HG03064 (cell line): ENCODE results near the gene CDK8.
"Not testable (repeated sequence)": the region's sequence is repeated elsewhere in the genome, so short reads cannot be mapped to it uniquely, and the experiment has no call there.

Source experiments
- ATAC-seq: cut with Tn5 transposase; IDR thresholded peaks from one replicate; pipeline ENCODE4 v1.9.1; 2021; ENCODE audit warnings: low read depth; ENCODE audit not compliant: unreplicated experiment

CDK8 gene

DNA sequence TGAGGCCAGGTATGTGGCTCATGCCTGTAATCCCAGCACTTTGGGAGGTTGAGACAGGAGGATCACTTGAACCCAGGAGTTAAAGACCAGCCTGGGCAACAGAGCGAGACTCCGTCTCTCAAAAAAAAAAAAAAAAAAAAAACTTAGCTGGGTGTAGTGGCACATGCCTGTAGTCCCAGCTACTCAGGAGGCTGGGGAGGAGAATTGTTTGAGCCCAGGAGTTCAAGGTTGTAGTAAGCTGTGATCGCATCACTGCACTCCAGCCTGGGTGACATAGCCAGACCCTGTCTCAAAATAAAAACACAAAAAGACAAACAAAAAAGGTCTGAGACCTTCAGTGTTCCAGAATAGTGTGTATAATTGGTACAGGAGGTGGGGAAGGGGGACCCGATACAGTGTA, 1.9 kb upstream of the CDK8 start:
- not testable (repeated sequence) for ATAC-seq

- ATAC-seq, result no peak
Observed at GRCh38 chr13:26253262-26253786, 605 bp upstream of the CDK8 start.

GRCh38 chr13:26254583-26255111, 718 bp downstream of the CDK8 start:
- peak; percentile 39 for ATAC-seq

GRCh38 chr13:26255115-26255514, 1.2 kb downstream of the CDK8 start:
- ATAC-seq, result no peak

- no peak for ATAC-seq
Observed at GRCh38 chr13:26255691-26256277, 1.9 kb downstream of the CDK8 start.

GRCh38 chr13:26257049-26257448, 3.1 kb downstream of the CDK8 start:
- ATAC-seq, result no peak

DNA sequence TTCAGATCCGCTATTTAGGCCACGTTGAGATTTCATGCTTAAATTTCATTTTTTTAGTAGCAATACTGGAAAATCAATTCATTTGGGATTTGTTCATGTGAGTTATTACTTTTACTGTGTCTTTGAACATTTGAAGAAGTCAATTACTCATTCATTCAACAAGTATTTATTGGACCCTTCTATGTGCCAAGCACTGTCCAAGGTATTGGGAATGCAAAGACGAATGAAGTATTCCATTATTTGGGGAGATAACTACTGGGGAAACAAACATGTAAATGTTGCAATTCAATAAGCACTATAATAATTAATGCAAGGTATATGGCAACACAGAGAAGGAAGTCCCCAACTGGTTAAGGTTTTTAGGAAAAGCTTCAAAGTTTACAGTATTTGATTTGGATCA, 5.7 kb downstream of the CDK8 start:
- no peak for ATAC-seq

DNA sequence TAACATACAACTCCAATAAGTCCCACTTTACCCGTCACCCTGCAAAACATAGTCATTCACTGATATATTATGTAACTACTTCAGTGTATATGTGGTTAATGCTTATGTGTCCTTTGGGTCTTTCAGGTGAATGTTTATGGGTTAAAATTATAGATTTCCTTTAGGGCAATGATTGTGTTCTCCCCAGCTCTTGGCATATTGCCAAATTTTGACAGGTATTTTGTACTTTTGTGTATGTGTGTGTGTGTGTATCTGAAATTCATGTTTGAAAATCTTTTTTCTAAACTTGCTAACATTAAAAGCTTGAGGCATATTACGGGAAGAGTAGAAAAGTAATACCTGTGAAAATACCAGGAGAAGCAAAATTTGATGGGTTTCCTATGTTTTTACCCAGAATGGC, 8.2 kb downstream of the CDK8 start:
- ATAC-seq, result no peak

DNA sequence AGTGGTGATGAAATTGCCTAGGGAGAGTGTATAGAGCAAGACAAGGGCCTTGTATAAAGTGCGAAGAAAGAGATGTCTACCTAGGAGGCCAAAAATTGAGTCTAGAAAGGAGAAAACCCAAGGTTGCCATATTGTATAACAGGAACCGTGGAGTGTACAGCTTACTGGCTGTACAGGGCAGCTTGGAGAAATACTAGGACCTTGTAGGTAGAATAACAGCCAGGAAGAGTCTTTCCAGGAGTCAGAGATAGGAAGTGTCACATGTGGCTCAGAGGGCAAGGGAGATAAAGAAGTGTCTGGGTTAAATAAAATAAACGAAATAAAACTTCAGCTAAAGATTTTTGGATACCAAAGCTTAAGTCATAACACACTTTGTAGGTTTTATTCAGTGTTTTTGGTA, 12.4 kb downstream of the CDK8 start:
- ATAC-seq, result no peak

GRCh38 chr13:26270707-26271106, 16.8 kb downstream of the CDK8 start:
- no peak for ATAC-seq

DNA sequence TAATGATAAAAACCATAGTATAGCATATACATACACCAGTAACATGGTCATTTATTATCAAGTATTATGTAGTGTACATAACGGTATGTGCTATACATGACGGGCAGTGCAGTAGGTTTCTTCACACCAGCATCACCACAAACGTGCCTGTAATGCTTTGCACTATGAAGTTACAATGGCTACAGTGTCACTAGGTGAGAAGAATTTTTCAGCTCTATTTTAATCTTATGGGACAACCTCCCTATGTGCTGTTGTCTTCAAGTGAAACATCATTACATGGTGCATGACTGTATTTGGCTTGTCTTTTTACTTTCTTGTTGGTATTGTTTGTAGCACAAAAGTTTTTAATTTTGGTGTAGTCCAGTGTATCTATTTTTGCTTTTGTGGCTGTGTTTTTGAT, 18.7 kb downstream of the CDK8 start:
- ATAC-seq, result no peak

DNA sequence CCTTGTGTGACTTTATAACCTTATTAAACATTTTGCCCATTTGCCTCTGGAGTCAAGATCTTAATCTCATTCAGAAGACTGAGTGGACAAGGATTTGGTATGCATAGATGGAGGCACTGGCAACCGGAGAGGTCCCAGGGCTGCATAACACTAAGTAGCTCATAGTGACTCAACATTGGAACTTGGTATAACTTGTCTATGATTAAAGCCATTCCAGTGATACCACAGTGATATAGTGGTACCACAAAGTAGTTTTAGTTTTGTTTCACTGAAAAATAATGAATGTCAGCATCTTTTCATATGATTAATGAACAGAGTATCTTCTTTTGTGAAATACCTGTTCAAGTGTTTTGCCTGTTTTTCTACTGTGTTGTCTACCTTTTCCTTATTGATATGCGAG, 26.4 kb downstream of the CDK8 start:
- no peak for ATAC-seq

DNA sequence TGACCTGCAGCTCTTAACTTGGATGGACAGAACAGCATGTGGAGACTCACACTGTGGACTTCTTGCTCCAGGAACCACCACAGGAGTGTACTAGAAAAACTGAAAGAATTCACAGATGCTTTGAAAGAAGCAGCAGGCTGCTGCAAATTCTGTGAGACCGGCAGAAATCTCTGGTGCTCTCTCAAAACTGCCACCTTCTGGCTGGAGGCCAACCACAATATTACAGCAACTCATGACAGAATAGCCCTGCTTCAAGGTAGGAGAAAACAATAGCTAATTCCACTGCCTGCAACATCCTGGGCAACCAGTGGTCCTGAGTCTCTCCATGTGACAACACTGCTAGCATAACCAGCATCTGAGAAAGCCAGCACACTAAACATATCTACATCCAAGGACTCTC, 26.9 kb downstream of the CDK8 start:
- no peak for ATAC-seq

DNA sequence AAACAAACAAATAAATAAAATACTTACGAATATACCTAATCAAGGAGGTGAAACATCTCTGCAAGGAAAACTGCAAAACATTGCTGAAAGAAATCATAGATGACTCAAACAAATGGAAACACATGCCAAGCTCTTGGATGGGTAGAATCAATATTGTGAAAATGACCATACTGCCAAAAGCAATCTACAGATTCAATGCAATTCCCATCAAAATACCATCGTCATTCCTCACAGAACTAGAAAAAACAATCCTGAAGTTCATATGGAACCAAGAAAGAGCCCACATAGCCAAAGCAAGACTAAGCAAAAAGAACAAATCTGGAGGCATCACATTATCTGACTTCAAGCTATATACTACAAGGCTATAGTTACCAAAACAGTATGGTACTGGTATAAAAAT, 32.0 kb downstream of the CDK8 start:
- ATAC-seq, result not testable (repeated sequence)

- not testable (repeated sequence) for ATAC-seq
Observed at GRCh38 chr13:26288838-26289237, 34.9 kb downstream of the CDK8 start.

DNA sequence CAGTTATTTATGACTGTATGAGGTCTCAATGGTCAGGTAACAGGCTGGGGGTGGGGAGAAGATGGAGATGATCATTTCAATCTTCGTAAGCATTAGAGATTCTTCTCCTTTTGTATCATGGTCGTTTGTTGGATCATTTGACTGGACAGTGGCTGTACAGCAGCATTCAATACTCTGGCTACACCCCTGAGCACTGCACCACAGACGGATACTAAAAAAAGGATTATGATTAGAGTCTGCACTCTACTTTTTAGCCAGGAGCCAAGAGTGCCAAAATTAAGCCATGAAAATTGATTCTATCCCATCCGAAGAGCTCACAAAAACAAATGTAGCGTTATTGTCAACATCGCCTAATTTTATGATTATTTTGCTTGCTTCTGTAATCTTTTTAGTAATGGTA, 41.9 kb downstream of the CDK8 start:
- ATAC-seq, result no peak

DNA sequence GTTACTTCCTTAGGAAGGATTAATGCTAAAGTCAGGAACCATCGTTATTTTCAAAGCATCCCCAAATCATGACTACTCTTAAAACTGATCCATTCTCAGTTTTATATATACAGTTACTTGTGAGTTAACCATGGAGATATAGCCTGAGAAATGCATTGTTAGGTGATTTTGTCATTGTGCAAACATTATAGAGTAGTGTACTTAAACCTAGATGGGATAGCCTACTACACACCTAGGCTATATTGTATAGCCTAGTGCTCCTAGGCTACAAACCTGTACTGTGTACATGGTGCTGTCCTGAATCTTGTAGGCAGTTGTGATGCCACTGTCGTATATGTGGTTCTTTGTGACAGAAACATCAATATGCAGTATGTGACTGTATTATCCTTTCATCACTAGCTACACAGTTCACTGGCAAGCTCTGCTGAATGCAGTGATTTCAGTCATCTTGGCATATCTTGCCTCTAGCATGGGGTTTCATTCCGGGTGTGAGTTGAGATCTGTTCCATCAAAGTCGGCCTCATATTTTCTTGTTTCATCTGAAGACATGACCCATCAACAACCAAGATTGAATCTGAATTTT, 45.3 kb downstream of the CDK8 start:
- ATAC-seq, result no peak

- no peak for ATAC-seq
Observed at GRCh38 chr13:26300140-26300539, 46.2 kb downstream of the CDK8 start.

- ATAC-seq, result no peak
Observed at GRCh38 chr13:26305676-26306075, 51.7 kb downstream of the CDK8 start.

- no peak for ATAC-seq
Observed at GRCh38 chr13:26307701-26308100, 53.8 kb downstream of the CDK8 start.

DNA sequence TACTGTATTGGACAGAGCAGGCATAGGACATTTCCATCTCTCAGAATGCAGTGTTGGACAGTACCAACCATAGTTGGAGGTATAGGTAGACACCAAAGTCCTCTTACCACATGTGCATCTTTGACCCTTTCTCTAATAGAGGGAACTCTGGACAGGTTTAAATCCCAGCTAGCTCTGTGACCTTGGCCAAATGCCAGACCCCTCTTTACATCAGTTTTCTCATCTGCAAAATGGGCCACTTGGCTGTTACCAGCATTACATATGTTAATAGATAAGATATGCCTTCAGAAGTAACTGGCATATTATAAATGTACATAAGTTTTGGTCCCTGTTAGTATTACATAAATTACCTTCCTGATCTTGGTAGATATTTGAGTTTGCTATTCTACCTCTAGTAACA, 54.3 kb downstream of the CDK8 start:
- no peak for ATAC-seq

DNA sequence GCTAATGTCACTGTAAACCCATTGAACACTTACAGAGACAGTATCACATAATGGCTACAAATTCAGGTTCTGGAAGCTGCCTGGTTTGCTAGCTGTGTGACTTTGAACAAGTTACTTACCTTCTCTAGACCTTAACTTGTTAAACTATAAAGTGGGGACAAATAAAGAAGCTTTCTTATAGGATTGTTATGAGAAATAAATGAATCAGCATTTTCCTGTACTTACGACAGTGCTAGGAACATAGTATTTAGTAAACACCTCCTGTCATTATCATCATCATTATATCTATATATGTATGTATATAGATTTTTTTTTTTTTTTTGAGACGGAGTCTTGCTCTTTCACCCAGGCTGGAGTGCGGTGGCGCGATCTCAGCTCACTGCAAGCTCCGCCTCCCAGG, 54.9 kb downstream of the CDK8 start:
- ATAC-seq, result no peak
